ENCODE measurements around the gene SCT.

- TF ChIP-seq POLR2AphosphoS5 (IDR thresholded peaks at IDR 0.05; ENCODE audit: low read depth, low read length) (no peak), CTCF (IDR thresholded peaks at IDR 0.05) (no peak), REST (IDR thresholded peaks at IDR 0.05; ENCODE audit: insufficient read depth in 1 of 2, low read depth in 2 of 2, low read length in 1 of 2) (no peak), TCF7L2 (IDR thresholded peaks at IDR 0.05; ENCODE audit: low read depth, low read length) (no peak)
Measured at GRCh38 chr11:637593-638521, 10.9 kb upstream of the SCT start.

Data from Panc1 (cell line).